Mesothelial cell of epicardium (in vitro differentiated cells): Measurements from ENCODE around the gene PRPF31. TPM values are rescaled to one million over a fixed set of nuclear protein-coding genes. Genes with fewer than 3 reads are reported as not detected.
"Not testable (repeated sequence)": the region's sequence is repeated elsewhere in the genome, so short reads cannot be mapped to it uniquely, and the experiment has no call there.

Source experiments
- DNase-seq, 2 experiments: peaks; one replicate each; pipeline ENCODE4 v3.0.0; 2021; ENCODE audit warnings: low spot score in 2 of 2; ENCODE audit not compliant: unreplicated experiment in 2 of 2
- H3K27ac Mint-ChIP-seq: 2 replicates; pipeline ENCODE4 v1.8.0; 2021; ENCODE audit warnings: mixed read lengths
- H3K27me3 Mint-ChIP-seq: 2 replicates; pipeline ENCODE4 v1.8.0; 2021; ENCODE audit warnings: low read depth, mixed read lengths
- H3K36me3 Mint-ChIP-seq: 2 replicates; pipeline ENCODE4 v1.8.0; 2021; ENCODE audit warnings: mixed read lengths
- H3K4me1 Mint-ChIP-seq: 2 replicates; pipeline ENCODE4 v1.8.0; 2021; ENCODE audit warnings: mixed read lengths
- H3K4me3 Mint-ChIP-seq: 2 replicates; pipeline ENCODE4 v1.8.0; 2021; ENCODE audit warnings: mild to moderate bottlenecking, moderate library complexity, mixed read lengths
- H3K9me3 Mint-ChIP-seq: 2 replicates; pipeline ENCODE4 v1.8.0; 2021; ENCODE audit warnings: mixed read lengths
- total RNA-seq: library from RNA; stranded (reverse); gene quantifications from 3 replicates; pipeline ENCODE4 v1.2.1, GENCODE V29; 2021
- TF ChIP-seq, protein P1 (sequence below): fragments of 200-600 bp; sonication (generic); IDR thresholded peaks from one replicate; pipeline ENCODE4 v1.5.0; 2021; ENCODE audit warnings: antibody characterized with exemption; ENCODE audit not compliant: unreplicated experiment

The PRPF31 gene
- total RNA-seq, 1 donor from 2014 or later: 80.6 TPM

- Mint-ChIP-seq H3K4me1 (no peaks in the 10 kb centered on the region), H3K27ac (no peak within 1 kb of the TSS), H3K9me3 (peaks cover 9% of the 10 kb centered on the region), H3K36me3 (no peaks in the 10 kb centered on the region), H3K27me3 (peaks cover 5% of the 10 kb centered on the region), H3K4me3 (no peak within 1 kb of the TSS)
- TF ChIP-seq, protein P1, sequence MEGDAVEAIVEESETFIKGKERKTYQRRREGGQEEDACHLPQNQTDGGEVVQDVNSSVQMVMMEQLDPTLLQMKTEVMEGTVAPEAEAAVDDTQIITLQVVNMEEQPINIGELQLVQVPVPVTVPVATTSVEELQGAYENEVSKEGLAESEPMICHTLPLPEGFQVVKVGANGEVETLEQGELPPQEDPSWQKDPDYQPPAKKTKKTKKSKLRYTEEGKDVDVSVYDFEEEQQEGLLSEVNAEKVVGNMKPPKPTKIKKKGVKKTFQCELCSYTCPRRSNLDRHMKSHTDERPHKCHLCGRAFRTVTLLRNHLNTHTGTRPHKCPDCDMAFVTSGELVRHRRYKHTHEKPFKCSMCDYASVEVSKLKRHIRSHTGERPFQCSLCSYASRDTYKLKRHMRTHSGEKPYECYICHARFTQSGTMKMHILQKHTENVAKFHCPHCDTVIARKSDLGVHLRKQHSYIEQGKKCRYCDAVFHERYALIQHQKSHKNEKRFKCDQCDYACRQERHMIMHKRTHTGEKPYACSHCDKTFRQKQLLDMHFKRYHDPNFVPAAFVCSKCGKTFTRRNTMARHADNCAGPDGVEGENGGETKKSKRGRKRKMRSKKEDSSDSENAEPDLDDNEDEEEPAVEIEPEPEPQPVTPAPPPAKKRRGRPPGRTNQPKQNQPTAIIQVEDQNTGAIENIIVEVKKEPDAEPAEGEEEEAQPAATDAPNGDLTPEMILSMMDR: no peak
- no peak for DNase-seq
These were observed 34.5 kb upstream of the PRPF31 start, which contains the start of gene TARM1 for GRCh38 chr19:54081032-54081431. Gene TARM1 (minus strand): TSS chr19:54081365. CDS start chr19:54081340, 25 bp downstream.

GRCh38 chr19:54084410-54084809 lies 31.1 kb upstream of the PRPF31 start:
- H3K9me3 Mint-ChIP-seq: peaks cover 9% of the 10 kb centered on the region
- TF ChIP-seq, protein P1: no peak
- H3K27ac Mint-ChIP-seq: no peak overlapping the region
- DNase-seq: no peak
- peaks cover 25% of the 10 kb centered on the region for H3K27me3 Mint-ChIP-seq
- H3K36me3 Mint-ChIP-seq: no peaks in the 10 kb centered on the region
- H3K4me3 Mint-ChIP-seq: no peak overlapping the region
- no peaks in the 10 kb centered on the region for H3K4me1 Mint-ChIP-seq

- DNase-seq: no peak
- peaks cover 4% of the 10 kb centered on the region for H3K9me3 Mint-ChIP-seq
- peaks cover 4% of the 10 kb centered on the region for H3K4me1 Mint-ChIP-seq
- H3K27ac Mint-ChIP-seq: no peak overlapping the region
- peaks cover 50% of the 10 kb centered on the region for H3K27me3 Mint-ChIP-seq
- H3K36me3 Mint-ChIP-seq: no peaks in the 10 kb centered on the region
- H3K4me3 Mint-ChIP-seq: no peak overlapping the region
- TF ChIP-seq, protein P1: no peak
These were observed 21.0 kb upstream of the PRPF31 start for GRCh38 chr19:54094426-54095000.

- Mint-ChIP-seq H3K27ac (no peak overlapping the region), H3K4me1 (peaks cover 4% of the 10 kb centered on the region), H3K9me3 (peaks cover 4% of the 10 kb centered on the region), H3K36me3 (no peaks in the 10 kb centered on the region), H3K4me3 (no peak overlapping the region), H3K27me3 (peaks cover 48% of the 10 kb centered on the region)
- no peak for DNase-seq
- TF ChIP-seq, protein P1: no peak
These were observed 20.3 kb upstream of the PRPF31 start for GRCh38 chr19:54095136-54095858.

DNA sequence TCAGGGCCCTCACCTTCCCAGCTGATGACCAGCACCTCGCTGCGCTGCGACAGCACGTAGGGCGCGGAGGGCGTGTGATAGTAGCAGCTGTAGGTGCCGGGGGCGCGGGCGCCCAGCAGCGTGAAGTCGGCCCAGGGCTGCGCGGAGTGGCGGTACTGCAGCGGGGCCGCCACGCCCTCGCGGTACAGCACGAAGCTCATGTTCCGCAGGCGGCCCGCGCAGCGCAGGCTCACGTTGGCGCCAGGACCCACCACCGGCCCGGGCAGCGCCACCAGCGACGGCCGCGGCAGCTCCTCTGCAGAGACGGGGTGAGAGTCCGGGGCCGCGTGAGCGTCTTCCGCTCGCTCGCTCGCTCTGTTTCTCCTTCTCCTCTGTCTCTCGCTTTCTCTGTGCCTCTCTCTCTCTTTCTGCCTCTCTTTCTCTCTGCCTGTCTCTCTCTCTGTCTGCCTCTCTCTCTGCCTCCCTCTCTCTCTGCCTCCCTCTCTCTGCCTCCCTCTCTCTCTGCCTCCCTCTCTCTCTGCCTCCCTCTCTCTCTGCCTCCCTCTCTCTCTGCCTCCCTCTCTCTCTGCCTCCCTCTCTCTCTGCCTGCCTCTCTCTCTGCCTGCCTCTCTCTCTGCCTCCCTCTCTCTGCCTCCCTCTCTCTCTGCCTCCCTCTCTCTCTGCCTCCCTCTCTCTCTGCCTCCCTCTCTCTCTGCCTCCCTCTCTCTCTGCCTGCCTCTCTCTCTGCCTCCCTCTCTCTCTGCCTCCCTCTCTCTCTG lies 19.5 kb upstream of the PRPF31 start:
- not testable (repeated sequence) for H3K27ac Mint-ChIP-seq, H3K4me1 Mint-ChIP-seq, H3K36me3 Mint-ChIP-seq, H3K9me3 Mint-ChIP-seq
- DNase-seq: peak in 1 of 2 experiments; percentile 65
- Mint-ChIP-seq H3K4me3 (peak overlapping the region; percentile 56), H3K27me3 (peaks cover 45% of the 10 kb centered on the region)
